ENCODE data around the gene ZNF319. TPM values are rescaled to one million over a fixed set of nuclear protein-coding genes. Genes with fewer than 3 reads are reported as not detected.
A peak's percentile ranks its signal among the peaks of the same experiment; 100 is the strongest.

ZNF319 gene
- total and polyA plus RNA-seq, 2 of the 4 experiments (the other 2 are of a cell fraction): 0.90 to 6.3 TPM

DNA sequence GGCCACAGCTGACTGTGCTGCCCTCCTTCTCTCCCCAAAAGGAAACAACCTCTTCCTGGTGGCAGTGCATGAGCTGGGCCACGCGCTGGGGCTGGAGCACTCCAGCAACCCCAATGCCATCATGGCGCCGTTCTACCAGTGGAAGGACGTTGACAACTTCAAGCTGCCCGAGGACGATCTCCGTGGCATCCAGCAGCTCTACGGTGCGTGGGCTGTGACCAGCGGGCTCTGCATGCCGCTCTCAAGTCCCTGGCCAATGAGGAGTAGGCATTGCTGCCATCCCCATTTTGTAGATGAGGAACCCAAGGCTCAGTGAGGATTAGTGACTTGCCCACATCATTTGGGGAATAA is 40.0 kb upstream of the ZNF319 start:
- in situ Hi-C loops (cut with MboI; ENCODE audit: low sequenced_read_pairs): no loop called here

More for the DNA sequence above, 40.0 kb upstream of the ZNF319 start:
- no peak overlapping the region for H4K5ac ChIP-seq (ENCODE audit: low read depth, low read length)
- H4K8ac ChIP-seq (ENCODE audit: low read depth in 2 of 2, low read length in 2 of 2): no peak overlapping the region
- H4K20me1 ChIP-seq (ENCODE audit: insufficient read depth, low read length): no peaks in the 10 kb centered on the region
- no TSS peak for BruUV-seq (replicated peaks)
- H2BK15ac ChIP-seq (ENCODE audit: low read depth, low read length): no peak overlapping the region
- H3K36me3 ChIP-seq (ENCODE audit: control insufficient read depth, insufficient read depth, low read length): no peaks in the 10 kb centered on the region
- dilution Hi-C loops (cut with HindIII; ENCODE audit: low sequenced_read_pairs, unreplicated experiment): no loop called here
- no peak overlapping the region for H2AFZ ChIP-seq (replicated peaks; ENCODE audit: low read length, poor library complexity)
- H2BK20ac ChIP-seq (ENCODE audit: low read depth, low read length): no peak overlapping the region
- H3K4me2 ChIP-seq (ENCODE audit: low read depth, low read length): no peak overlapping the region
- WGBS, 2 experiments (ENCODE audit: extremely low coverage in 2 of 2, insufficient read length in 1 of 2): 100% methylated on average over 4 of the region's 12 CpGs; no CpG with 5 or more reads in 1 of the 2 experiments
- H3K9ac ChIP-seq (ENCODE audit: low read depth, low read length): no peak overlapping the region
- DNase-seq: no peak
- H3K14ac ChIP-seq (replicated peaks; ENCODE audit: low read depth, low read length): no peak overlapping the region
- H3K27me3 ChIP-seq (ENCODE audit: control insufficient read depth, insufficient read depth, low read length): peaks cover 7% of the 10 kb centered on the region; the same call in 1 of the 2 replicates
- no peak overlapping the region for H3K56ac ChIP-seq (ENCODE audit: extremely low read depth, insufficient read depth, low read length)
- no peak for TF ChIP-seq CHD1 (IDR thresholded peaks at IDR 0.05; ENCODE audit: low read depth, low read length)
- TF ChIP-seq, protein P1, sequence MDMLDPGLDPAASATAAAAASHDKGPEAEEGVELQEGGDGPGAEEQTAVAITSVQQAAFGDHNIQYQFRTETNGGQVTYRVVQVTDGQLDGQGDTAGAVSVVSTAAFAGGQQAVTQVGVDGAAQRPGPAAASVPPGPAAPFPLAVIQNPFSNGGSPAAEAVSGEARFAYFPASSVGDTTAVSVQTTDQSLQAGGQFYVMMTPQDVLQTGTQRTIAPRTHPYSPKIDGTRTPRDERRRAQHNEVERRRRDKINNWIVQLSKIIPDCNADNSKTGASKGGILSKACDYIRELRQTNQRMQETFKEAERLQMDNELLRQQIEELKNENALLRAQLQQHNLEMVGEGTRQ (IDR thresholded peaks at IDR 0.05; ENCODE audit: low read depth, low read length): no peak
- TF ChIP-seq FOS (IDR thresholded peaks at IDR 0.05; ENCODE audit: low read depth, low read length): no peak
- no peak for TF ChIP-seq CEBPB (IDR thresholded peaks at IDR 0.05; ENCODE audit: low read depth, low read length)
- TF ChIP-seq RAD21 (IDR thresholded peaks at IDR 0.05; ENCODE audit: low read length): no peak
- no peaks in the 10 kb centered on the region for H3K4me1 ChIP-seq (ENCODE audit: control insufficient read depth, insufficient read depth, low read length)
- H3K18ac ChIP-seq (ENCODE audit: low read depth, low read length): no peak overlapping the region
- no peak overlapping the region for H4K91ac ChIP-seq (ENCODE audit: insufficient read depth, low read depth, low read length)
- peak overlapping the region; percentile 61 for H2AK9ac ChIP-seq (replicated peaks; ENCODE audit: low read depth, low read length, poor library complexity)
- no peaks in the 10 kb centered on the region for H3K79me1 ChIP-seq (ENCODE audit: low read depth in 1 of 2, low read length in 2 of 2)
- H3K9me1 ChIP-seq (ENCODE audit: insufficient read depth, low read length): no peaks in the 10 kb centered on the region; the same call in 1 of the 2 replicates
- no peak overlapping the region for H3K4ac ChIP-seq (ENCODE audit: low read depth, low read length)
- ChIA-PET CTCF (no interaction called here), POLR2A (ENCODE audit: unreplicated experiment) (no interaction called here)
- H3K27ac ChIP-seq (ENCODE audit: insufficient read depth, low read length): no peak overlapping the region
- H2BK120ac ChIP-seq (ENCODE audit: low read depth, low read length): no peak overlapping the region
- H3K9me3 ChIP-seq (ENCODE audit: control insufficient read depth, insufficient read depth, low read length): no peaks in the 10 kb centered on the region
- intact Hi-C loops (cut with micrococcal nuclease): no loop called here
- ATAC-seq (ENCODE audit: low read depth): no peak
- H3K23ac ChIP-seq (ENCODE audit: low read depth, low read length): no peak overlapping the region
- no peak overlapping the region for H2BK5ac ChIP-seq (ENCODE audit: low read depth, low read length, poor library complexity, severe bottlenecking)
- no peak overlapping the region for H3K4me3 ChIP-seq (ENCODE audit: insufficient read depth, low read depth, low read length)
- H2AK5ac ChIP-seq (ENCODE audit: low read depth, low read length): no peak overlapping the region
